HG02870 (cell line): Measurements from ENCODE around the gene CEACAM8.
"Not testable (repeated sequence)": the region's sequence is repeated elsewhere in the genome, so short reads cannot be mapped to it uniquely, and the experiment has no call there.

Experiments
- ATAC-seq: cut with Tn5 transposase; IDR thresholded peaks from one replicate; pipeline ENCODE4 v1.9.1; 2021; ENCODE audit warnings: mild to moderate bottlenecking, moderate library complexity; ENCODE audit not compliant: unreplicated experiment

The CEACAM8 gene

GRCh38 chr19:42546831-42547500 is 47.8 kb downstream of the CEACAM8 start:
- ATAC-seq: no peak

DNA sequence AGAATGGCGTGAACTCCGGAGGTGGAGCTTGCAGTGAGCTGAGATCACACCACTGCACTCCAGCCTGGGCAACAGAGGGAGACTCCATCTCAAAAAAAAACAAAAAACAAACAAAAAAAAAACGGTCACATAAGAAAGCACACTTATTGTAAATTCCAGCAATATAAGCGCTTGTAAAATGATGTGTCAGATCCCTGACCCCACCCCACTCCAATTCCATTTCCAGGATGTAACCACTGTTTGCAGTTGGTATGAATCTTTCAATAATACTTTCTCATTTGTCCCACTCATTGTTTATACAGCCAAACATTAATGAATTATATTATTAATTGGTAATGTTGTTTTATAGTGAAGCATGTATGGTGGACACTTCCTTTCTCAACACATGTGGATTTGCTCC is 50.6 kb downstream of the CEACAM8 start:
- no peak for ATAC-seq

- ATAC-seq: no peak
Measured at GRCh38 chr19:42542791-42543190, 51.9 kb downstream of the CEACAM8 start.

GRCh38 chr19:42540071-42540553 is 54.6 kb downstream of the CEACAM8 start:
- ATAC-seq: no peak

GRCh38 chr19:42538841-42539709 is 55.6 kb downstream of the CEACAM8 start:
- ATAC-seq: no peak

DNA sequence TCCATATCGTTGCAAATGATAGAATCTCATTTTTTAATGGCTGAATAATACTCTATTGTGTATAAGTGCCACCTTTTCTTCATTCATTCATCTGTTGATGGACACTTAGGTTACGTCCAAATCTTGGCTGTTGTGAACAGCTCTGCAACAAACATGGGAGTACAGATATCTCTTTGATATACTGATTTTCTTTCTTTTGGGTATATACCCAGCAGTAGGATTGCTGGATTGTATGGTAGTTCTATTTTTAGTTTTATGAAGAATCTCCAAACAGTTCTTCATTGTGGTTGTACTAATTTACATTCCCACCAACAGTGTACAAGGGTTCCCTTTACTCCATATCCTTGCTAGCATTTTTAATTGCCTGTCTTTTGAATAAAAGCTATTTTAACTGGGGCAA is 59.4 kb downstream of the CEACAM8 start:
- not testable (repeated sequence) for ATAC-seq

- no peak for ATAC-seq
Measured at GRCh38 chr19:42534391-42534790, 60.3 kb downstream of the CEACAM8 start.

- no peak for ATAC-seq
Measured at GRCh38 chr19:42532891-42533290, 61.8 kb downstream of the CEACAM8 start.

GRCh38 chr19:42531313-42531712 is 63.4 kb downstream of the CEACAM8 start:
- no peak for ATAC-seq
